Bronchial epithelial cell (primary cell): ENCODE data around the gene TASOR2. TPM values are rescaled to one million over a fixed set of nuclear protein-coding genes. Genes with fewer than 3 reads are reported as not detected.

Experiments
- DNase-seq: peaks from one replicate; pipeline ENCODE4 v3.0.0-alpha.2; 2010; ENCODE audit warnings: low read depth
- FAIRE-seq: peaks from 2 replicates; lab custom pipeline; 2011; peaks lifted over from hg19 to GRCh38; lab: Jason Lieb, UNC
- H3K27me3 ChIP-seq: 2 replicates; pipeline ENCODE4 v1.5.1; 2011; ENCODE audit warnings: low read length; ENCODE audit not compliant: control insufficient read depth, insufficient read depth
- H3K36me3 ChIP-seq: 2 replicates; pipeline ENCODE4 v1.5.1; 2011; ENCODE audit warnings: low read length; ENCODE audit not compliant: control insufficient read depth, insufficient read depth
- H3K4me3 ChIP-seq: 2 replicates; pipeline ENCODE4 v1.5.1; 2011; ENCODE audit warnings: mild to moderate bottlenecking, low read depth, low read length, control low read depth
- total RNA-seq: library from RNA; depleted of rRNA; stranded (reverse); fragments of >200 nt; gene quantifications from 2 replicates; pipeline ENCODE4 v1.2.1, GENCODE V29; 2014
- TF ChIP-seq, protein P1 (sequence below): IDR thresholded peaks from 2 replicates; pipeline ENCODE4 v1.5.1; 2011; ENCODE audit warnings: mild to moderate bottlenecking, moderate library complexity, low read length, control low read depth, inconsistent platforms; ENCODE audit not compliant: insufficient read depth, severe bottlenecking

The TASOR2 gene
- total RNA-seq, 1 donor from 2014 or later, result 54.8 TPM

DNA sequence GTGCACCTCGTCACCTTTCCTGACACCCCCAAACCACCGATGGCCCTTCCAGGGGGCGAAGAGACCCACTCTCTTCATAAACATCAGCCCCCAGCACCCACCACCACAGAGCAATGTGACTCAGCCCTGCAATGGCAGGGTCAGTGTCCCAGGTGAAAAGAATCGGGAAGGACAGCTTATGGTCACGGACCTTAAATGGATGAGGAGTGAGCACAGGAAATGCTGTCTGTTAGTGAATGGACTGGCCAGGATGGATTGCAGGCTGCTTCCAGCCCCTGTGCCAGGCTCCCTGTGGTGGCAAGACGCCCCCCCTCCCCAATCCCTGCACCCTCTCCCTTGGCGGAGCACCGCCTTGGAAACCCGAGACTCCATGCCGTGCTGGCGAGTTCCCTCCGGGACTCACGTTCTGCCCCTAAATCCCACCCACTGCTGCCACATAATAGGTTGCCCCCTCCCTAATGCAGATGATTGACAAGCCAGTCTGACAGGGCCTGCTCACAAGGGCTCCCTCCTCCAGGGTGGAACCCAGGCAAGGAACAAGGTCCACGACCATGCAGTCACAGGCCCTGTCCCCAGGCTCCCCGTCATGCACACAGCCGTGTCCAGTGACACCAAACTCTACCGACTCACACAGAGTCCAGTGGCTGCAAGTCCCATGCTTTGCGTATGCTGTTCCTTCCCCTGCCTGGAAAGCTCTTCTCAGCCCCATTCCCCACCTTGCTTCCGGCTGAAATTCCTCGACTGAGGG, 25.6 kb upstream of the TASOR2 start:
- no peaks in the 10 kb centered on the region for H3K27me3 ChIP-seq
- H3K4me3 ChIP-seq, result no peak overlapping the region
- no peak for FAIRE-seq
- no peak for DNase-seq
- H3K36me3 ChIP-seq, result no peaks in the 10 kb centered on the region
- TF ChIP-seq, protein P1, sequence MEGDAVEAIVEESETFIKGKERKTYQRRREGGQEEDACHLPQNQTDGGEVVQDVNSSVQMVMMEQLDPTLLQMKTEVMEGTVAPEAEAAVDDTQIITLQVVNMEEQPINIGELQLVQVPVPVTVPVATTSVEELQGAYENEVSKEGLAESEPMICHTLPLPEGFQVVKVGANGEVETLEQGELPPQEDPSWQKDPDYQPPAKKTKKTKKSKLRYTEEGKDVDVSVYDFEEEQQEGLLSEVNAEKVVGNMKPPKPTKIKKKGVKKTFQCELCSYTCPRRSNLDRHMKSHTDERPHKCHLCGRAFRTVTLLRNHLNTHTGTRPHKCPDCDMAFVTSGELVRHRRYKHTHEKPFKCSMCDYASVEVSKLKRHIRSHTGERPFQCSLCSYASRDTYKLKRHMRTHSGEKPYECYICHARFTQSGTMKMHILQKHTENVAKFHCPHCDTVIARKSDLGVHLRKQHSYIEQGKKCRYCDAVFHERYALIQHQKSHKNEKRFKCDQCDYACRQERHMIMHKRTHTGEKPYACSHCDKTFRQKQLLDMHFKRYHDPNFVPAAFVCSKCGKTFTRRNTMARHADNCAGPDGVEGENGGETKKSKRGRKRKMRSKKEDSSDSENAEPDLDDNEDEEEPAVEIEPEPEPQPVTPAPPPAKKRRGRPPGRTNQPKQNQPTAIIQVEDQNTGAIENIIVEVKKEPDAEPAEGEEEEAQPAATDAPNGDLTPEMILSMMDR, result no peak

DNA sequence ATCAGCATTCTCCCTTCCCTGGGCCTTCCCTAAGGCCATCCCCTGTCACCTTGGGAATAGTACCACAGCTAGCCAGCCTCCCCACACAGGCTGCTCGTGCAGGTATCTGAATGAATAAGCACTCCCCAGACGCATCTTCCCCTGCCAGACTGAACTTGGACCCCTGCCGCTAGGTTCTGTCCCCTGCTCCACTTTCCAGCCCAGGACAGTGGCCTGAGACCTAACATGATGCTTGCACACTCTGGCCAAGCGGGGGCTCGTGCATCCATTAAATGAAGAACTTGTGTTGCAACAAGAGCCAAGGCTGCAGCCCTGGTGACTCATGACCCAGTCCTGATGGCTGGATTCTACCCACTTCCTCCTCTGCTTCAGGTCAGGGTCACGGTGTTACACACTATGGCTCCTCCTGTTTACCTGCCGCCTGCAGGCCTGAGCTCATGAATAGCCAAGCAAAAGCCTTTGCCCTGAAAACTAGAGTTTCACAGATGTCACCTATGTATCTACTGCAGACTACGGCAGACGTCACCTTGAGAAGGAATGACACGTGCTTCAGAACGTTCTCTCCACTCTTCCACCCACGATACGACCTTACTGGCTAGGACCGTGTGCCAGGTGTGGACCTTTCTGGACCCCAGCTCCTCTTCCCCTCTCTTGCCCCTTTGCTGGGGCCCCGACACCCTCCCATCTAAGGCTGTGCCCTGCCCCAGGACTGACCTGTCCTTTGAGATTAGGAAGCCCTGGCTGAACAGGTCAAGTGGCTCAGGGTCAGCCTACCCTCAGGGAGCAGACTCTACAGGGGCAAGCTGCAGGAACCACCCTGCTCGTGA, 24.7 kb upstream of the TASOR2 start:
- DNase-seq (peak; percentile 84), FAIRE-seq (peak; percentile 32)
- H3K27me3 ChIP-seq, result no peaks in the 10 kb centered on the region
- H3K4me3 ChIP-seq, result no peak overlapping the region
- TF ChIP-seq, protein P1, result no peak
- H3K36me3 ChIP-seq, result no peaks in the 10 kb centered on the region

DNA sequence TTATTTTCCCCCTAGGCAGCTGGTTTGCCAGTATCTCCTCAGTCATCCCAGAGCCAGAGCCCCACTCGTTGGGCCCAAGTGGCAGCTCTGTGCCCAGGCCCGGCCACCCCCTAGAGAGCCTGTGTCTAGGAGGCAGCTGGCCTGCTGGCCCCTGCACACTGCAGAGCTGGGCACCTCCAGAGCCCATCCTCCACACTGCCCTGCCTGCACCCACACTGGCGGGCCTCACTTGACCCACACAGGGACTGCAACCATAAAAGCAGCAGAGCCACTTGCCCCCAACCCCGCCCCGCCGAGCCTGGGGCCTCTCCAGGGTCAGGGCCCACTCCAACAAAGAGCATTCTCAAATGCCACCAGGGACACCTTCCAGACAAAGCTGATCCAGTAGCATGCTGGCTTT, 23.6 kb upstream of the TASOR2 start:
- no peak overlapping the region for H3K4me3 ChIP-seq
- no peaks in the 10 kb centered on the region for H3K36me3 ChIP-seq
- no peaks in the 10 kb centered on the region for H3K27me3 ChIP-seq
- DNase-seq, result no peak
- FAIRE-seq, result no peak
- TF ChIP-seq, protein P1, result no peak

DNA sequence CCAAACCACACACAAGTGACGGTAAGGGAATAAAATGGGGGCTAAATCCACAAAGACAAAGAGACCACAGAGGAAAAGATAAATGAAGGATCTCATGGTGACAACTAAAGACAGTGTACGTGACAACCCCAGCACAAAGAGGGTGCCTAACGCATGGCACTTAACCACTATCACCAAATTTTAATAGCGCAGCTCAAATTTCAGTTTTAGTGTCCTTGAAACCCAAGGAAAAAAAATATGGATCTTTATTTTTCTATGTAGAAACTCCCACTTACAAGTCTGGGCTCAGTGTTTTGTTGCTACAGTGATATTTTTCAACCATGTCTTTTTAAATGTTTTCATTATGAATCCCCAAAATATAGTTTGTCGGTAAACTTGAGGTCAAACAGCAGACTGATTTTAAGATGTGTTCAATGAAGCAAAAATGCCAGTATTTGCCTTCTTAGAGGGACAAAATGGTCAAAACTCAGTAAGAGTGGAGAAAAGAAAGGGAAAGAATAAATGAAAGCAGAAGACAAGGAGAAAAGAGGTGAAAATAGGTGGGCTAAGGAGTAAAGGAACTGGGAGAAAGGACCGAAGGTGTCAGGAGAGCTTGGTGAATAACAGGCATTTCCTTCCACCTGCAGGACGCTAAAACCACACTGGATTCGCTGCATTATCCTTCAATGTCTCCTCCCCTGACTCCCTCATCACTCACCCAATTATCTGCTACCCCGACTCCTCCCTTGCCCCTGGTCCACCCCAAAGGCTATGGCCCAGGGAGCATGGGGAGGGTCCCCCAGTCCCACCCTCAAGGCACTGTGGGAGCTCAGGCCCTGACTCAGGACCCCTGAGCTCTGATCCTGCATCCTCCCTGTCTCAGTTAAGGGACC, 21.7 kb upstream of the TASOR2 start:
- no peak for DNase-seq
- Histone ChIP-seq H3K36me3 (no peaks in the 10 kb centered on the region), H3K4me3 (no peak overlapping the region), H3K27me3 (no peaks in the 10 kb centered on the region)
- TF ChIP-seq, protein P1, result no peak
- peak; percentile 77 for FAIRE-seq

DNA sequence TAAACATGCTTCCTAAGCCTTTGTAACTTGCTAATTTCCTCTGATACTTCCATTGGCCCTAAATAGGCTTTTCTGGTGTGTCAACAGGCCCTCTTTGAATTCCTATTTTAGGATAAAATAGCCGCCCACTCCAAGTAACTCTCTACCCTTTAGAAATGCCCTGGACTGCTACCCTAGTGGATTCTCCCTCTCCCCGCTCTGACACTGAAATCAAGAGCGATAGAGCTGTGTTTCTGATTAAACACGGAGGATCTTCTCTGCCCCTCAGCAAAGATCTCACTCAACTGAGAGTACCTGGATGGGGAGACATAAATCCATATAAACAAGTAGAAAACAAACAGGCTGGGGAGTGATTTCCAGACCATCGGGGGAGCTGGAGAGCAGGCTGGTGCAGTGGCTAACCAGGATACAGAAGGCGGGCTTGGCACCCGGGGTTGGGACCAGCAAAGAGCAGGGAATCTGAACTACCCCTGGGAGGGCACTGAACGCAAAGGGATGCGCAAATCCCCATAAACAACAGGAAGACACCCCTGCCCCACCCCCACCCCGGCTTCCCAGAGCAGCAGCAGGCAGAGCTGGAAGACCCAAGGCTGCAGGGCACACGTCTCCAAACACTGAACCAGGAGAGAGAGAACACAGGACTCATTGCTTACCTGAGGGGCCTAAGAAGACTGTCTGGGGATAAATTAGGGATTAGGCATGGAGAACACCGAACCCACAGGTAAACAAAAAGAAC, 20.8 kb upstream of the TASOR2 start:
- Histone ChIP-seq H3K27me3 (no peaks in the 10 kb centered on the region), H3K36me3 (no peaks in the 10 kb centered on the region), H3K4me3 (no peak overlapping the region)
- TF ChIP-seq, protein P1, result no peak
- FAIRE-seq (no peak), DNase-seq (no peak)
